Activated B cell treated with CpG ODN at 0.5 μM for 24 hours (primary cell): ENCODE measurements around the gene IGF2BP3. TPM values are rescaled to one million over a fixed set of nuclear protein-coding genes. Genes with fewer than 3 reads are reported as not detected.
"Not testable (repeated sequence)": the region's sequence is repeated elsewhere in the genome, so short reads cannot be mapped to it uniquely, and the experiment has no call there.

ENCODE experiments used
- ATAC-seq: fragments of 200-7000 bp; cut with Tn5 transposase; one replicate; pipeline ENCODE4 v1.10.0; 2021; ENCODE audit warnings: low read depth, mild to moderate bottlenecking, moderate library complexity
- CTCF ChIA-PET: fragments of 350-600 bp; sonication (Branson Sonifier 250); formaldehyde crosslinking; loops from one replicate; lab custom pipeline; 2021; ENCODE audit warnings: antibody characterized with exemption; lab: Charles Lee
- POLR2A ChIA-PET: fragments of 350-600 bp; sonication (Branson Sonifier 250); formaldehyde crosslinking; loops from one replicate; lab custom pipeline; 2021; ENCODE audit warnings: antibody characterized with exemption; lab: Charles Lee
- DNase-seq: peaks from one replicate; pipeline ENCODE4 v3.0.0; 2022
- H3K27ac Mint-ChIP-seq: one replicate; pipeline ENCODE4 v1.8.0; 2020; ENCODE audit warnings: mixed read lengths
- H3K27me3 Mint-ChIP-seq: one replicate; pipeline ENCODE4 v1.8.0; 2021; ENCODE audit warnings: mixed read lengths
- H3K36me3 Mint-ChIP-seq: one replicate; pipeline ENCODE4 v1.8.0; 2021; ENCODE audit warnings: low read depth, mixed read lengths
- H3K4me1 Mint-ChIP-seq: one replicate; pipeline ENCODE4 v1.8.0; 2021; ENCODE audit warnings: mixed read lengths
- H3K4me3 Mint-ChIP-seq: one replicate; pipeline ENCODE4 v1.8.0; 2020; ENCODE audit warnings: mild to moderate bottlenecking, mixed read lengths
- H3K9me3 Mint-ChIP-seq: one replicate; pipeline ENCODE4 v1.8.0; 2020; ENCODE audit warnings: mixed read lengths
- intact Hi-C: fragments of 100-400 bp; cut with micrococcal nuclease; formaldehyde crosslinking; loops from one replicate; pipeline ENCODE4 v1.15.1; 2024
- total RNA-seq: library from RNA; stranded (reverse); gene quantifications from 2 replicates; pipeline ENCODE4 v1.2.3, GENCODE V29; 2022
- TF ChIP-seq, protein P1 (sequence below): fragments of 200-600 bp; IDR thresholded peaks from one replicate; pipeline ENCODE4 v1.8.0; 2022; ENCODE audit warnings: antibody characterized with exemption, mild to moderate bottlenecking

IGF2BP3 gene
- total RNA-seq, 1 donor from 2014 or later, result 10.3 TPM

DNA sequence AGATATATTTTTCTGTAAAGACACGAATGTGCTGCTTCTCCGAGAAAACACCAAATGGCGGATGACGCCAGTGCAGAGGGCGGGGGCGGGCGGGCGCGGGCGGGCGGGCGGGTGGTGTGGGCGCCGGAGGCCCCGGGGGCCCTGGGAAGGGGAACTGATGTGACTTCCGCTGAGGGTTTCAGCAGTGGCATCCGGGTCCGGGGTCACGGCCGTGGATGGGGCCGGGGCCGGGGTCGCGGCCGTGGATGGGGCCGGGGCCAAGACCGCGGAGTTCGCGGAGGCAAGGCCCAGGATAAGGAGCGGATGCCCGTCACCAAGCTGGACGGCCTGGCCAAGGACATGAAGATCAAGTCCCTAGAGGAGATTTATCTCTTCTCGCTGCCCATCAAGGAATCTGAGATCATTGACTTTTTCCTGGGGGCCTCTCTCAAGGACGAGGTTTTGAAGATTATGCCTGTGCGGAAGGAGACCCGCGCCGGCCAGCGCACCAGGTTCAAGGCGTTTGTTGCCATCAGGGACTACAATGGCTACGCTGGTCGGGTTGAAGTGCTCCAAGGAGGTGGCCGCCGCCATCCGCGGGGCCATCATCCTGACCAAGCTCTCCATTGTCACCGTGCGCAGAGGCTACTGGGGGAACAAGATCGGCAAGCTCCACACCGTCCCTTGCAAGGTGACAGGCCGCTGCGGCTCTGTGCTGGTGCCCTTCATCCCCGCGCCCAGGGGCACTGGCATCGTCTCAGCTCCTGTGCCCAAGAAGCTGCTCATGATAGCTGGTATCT lies 20.3 kb upstream of the IGF2BP3 start:
- peaks cover 5% of the 10 kb centered on the region for H3K4me1 Mint-ChIP-seq
- peak overlapping the region; percentile 80 for H3K27ac Mint-ChIP-seq
- H3K9me3 Mint-ChIP-seq, result no peaks in the 10 kb centered on the region
- H3K27me3 Mint-ChIP-seq, result no peaks in the 10 kb centered on the region
- intact Hi-C loops, result loop anchor here (2.0 kb wide), 1 partner anchor 16 kb away; no protein-coding TSS in a partner anchor
- peak overlapping the region; percentile 87 for H3K4me3 Mint-ChIP-seq
- ATAC-seq (peak; percentile 96), DNase-seq (peak; percentile 40)
- H3K36me3 Mint-ChIP-seq, result no peaks in the 10 kb centered on the region
- ChIA-PET CTCF (interaction anchor here (1.2 kb wide), 1 partner anchor 56 kb away, joined by 4 read pairs; no protein-coding TSS in a partner anchor), POLR2A (interaction anchor here (0.6 to 1.6 kb wide), 7 partner anchors 11 to 1635 kb away, joined by 3 to 5 read pairs (median 4); partner anchors contain the start of gene CYCS)
- TF ChIP-seq, protein P1, sequence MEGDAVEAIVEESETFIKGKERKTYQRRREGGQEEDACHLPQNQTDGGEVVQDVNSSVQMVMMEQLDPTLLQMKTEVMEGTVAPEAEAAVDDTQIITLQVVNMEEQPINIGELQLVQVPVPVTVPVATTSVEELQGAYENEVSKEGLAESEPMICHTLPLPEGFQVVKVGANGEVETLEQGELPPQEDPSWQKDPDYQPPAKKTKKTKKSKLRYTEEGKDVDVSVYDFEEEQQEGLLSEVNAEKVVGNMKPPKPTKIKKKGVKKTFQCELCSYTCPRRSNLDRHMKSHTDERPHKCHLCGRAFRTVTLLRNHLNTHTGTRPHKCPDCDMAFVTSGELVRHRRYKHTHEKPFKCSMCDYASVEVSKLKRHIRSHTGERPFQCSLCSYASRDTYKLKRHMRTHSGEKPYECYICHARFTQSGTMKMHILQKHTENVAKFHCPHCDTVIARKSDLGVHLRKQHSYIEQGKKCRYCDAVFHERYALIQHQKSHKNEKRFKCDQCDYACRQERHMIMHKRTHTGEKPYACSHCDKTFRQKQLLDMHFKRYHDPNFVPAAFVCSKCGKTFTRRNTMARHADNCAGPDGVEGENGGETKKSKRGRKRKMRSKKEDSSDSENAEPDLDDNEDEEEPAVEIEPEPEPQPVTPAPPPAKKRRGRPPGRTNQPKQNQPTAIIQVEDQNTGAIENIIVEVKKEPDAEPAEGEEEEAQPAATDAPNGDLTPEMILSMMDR, result no peak

DNA sequence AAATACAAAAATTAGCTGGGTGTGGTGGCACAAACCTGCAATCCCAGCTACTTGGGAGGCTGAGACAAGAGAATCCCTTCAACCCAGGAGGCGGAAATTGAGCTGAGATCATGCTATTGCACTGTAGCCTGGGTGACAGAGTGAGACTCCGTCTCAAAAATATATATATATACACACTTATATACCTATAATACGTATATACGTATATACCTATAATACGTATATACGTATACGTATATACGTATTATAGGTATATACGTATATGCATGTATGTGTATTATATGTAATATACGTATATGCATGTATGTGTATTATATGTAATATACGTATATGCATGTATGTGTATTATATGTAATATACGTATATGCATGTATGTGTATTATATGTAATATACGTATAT lies 18.4 kb upstream of the IGF2BP3 start:
- H3K27ac Mint-ChIP-seq, ATAC-seq, CTCF ChIA-PET, H3K36me3 Mint-ChIP-seq, H3K27me3 Mint-ChIP-seq, H3K9me3 Mint-ChIP-seq, H3K4me3 Mint-ChIP-seq, intact Hi-C loops, H3K4me1 Mint-ChIP-seq, DNase-seq: not testable (repeated sequence)
- POLR2A ChIA-PET, result interaction anchor here (0.6 to 0.7 kb wide), 2 partner anchors 36 to 196 kb away, joined by 3 read pairs; no protein-coding TSS in a partner anchor

DNA sequence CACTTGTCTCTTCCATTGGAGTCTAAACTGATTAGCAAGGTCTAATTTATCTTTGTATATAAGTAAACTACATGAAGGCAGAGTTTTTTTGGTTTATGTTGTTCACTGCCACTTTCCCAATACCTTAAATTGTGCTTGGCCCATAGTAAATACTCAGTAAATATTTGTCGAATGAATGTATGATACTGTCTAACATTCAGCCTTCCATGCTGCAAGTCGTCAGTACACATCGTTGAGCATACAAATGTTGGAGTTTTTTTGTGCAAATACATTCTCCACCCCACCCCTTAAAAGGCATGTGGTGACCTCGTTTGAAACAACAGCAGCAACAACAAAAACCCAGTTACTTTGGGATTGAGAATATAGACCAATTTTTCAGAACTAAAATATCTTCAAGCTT lies 17.4 kb upstream of the IGF2BP3 start:
- Mint-ChIP-seq H3K27me3 (no peaks in the 10 kb centered on the region), H3K4me3 (no peak overlapping the region), H3K9me3 (no peaks in the 10 kb centered on the region), H3K4me1 (peaks cover 5% of the 10 kb centered on the region), H3K27ac (no peak overlapping the region), H3K36me3 (no peaks in the 10 kb centered on the region)
- CTCF ChIA-PET, result interaction anchor here (0.7 kb wide), 1 partner anchor 70 kb away, joined by 3 read pairs; no protein-coding TSS in a partner anchor
- ATAC-seq (no peak), DNase-seq (no peak)
- intact Hi-C loops, result no loop called here
- TF ChIP-seq, protein P1, result no peak
- POLR2A ChIA-PET, result no interaction called here

DNA sequence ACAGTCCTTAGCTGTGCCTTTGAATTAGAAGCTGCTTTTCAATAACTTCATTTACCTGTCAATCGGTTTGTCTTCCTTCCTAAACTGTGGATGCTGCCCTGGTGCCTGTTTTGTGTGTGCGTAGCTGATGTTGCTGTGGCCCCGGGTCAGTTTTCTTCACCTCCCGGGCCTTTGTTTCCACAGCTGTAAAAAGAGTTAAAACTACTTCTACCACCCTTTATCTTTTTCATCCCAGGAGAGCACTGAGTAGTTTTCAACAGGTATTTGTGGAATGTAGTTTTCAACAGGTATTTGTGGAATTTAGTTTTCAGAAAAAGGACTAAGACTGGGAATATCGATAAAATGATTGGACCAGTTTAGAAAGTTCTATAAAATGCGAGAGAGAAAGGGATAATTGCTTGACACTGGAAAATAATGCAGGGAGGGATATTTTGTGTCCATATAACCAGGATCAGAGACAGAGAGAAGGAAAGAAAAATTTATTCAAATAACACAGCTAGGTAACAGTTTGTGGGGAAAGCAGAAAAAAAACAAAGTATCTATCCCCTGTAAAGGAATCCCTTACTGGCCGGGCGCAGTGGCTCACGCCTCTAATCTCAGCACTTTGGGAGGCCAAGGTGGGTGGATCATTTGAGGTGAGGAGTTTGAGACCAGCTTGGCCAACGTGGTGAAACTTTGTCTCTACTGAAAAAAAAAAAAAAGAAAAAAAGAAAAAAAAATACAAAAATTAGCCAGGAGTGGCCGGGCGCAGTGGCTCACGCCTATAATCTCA lies 15.9 kb upstream of the IGF2BP3 start:
- H3K27ac Mint-ChIP-seq, result no peak overlapping the region
- intact Hi-C loops, result no loop called here
- ChIA-PET CTCF (no interaction called here), POLR2A (interaction anchor here (0.7 kb wide), 1 partner anchor 1463 kb away, joined by 3 read pairs; no protein-coding TSS in a partner anchor)
- H3K4me1 Mint-ChIP-seq, result peaks cover 3% of the 10 kb centered on the region
- ATAC-seq (no peak), DNase-seq (no peak)
- no peaks in the 10 kb centered on the region for H3K36me3 Mint-ChIP-seq
- peaks cover 5% of the 10 kb centered on the region for H3K27me3 Mint-ChIP-seq
- no peak overlapping the region for H3K4me3 Mint-ChIP-seq
- TF ChIP-seq, protein P1, result no peak
- H3K9me3 Mint-ChIP-seq, result no peaks in the 10 kb centered on the region

DNA sequence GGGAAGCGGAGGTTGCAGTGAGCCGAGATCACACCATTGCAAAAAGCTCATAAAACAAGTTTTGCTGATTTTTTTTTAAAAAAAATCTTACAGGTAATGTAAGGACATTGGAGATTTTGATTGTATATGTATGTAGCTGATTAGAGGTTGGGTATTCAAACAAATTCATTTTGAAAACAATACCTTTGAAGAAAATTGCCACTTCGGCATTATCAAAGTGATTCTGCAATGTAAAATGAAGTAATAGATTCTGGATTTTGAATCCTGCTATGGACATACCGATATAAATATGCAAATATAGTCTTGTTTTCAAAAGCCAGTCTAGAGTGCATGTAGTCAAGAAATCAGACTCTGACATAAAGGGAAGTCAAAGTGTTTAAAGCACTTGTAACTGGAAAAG lies 12.4 kb upstream of the IGF2BP3 start:
- Mint-ChIP-seq H3K4me1 (no peaks in the 10 kb centered on the region), H3K36me3 (no peaks in the 10 kb centered on the region), H3K4me3 (no peak overlapping the region), H3K27me3 (peaks cover 7% of the 10 kb centered on the region), H3K27ac (no peak overlapping the region), H3K9me3 (no peaks in the 10 kb centered on the region)
- ChIA-PET CTCF (no interaction called here), POLR2A (no interaction called here)
- DNase-seq (no peak), ATAC-seq (no peak)
- TF ChIP-seq, protein P1, result no peak
- intact Hi-C loops, result no loop called here
